ENCODE results near the gene ELK4.

The ELK4 gene

DNA sequence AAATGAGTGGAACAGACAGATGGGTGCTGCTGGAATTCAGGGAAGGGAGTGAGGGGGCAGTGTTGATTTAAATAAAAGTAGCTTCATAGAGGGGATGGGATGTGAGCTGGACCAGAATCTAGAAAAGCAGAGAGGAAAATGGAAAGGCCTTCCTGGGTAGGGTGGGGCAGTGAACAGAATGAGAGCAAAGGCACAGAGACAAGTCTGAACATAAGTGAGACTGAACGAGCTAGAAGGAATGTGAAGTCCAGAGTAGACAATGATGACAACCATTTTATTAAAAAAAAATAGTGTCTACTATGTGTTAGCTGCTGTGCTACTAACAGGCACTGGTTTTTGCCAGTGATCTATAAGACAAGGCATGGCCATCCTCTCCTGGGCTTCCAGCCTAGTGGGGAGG, 36.0 kb downstream of the ELK4 start:
- no peak for DNase-seq (ENCODE audit: low spot score)

DNA sequence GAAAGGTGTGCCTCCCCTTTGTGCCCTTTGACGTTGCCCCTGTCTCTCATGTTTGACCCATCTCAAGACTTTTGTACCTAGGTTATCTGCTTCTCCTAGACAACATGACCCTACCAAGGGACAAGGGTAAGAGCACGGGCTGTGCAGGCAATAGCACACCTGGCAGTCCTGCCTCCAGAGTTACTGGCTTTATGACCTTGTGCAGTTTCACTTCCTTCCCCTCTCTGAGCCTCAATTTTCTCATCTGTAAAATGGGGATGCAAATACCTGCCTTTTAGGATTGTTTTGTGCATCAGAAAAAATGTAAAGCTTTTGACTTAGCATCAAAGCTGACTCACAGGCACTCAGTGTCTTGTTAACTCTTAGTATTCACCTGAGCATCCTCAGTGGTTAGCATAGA, 36.4 kb downstream of the ELK4 start:
- no peak for DNase-seq (ENCODE audit: low spot score)

- DNase-seq (ENCODE audit: low spot score) = no peak
Measured at GRCh38 chr1:205594846-205595245, 37.0 kb downstream of the ELK4 start.

DNA sequence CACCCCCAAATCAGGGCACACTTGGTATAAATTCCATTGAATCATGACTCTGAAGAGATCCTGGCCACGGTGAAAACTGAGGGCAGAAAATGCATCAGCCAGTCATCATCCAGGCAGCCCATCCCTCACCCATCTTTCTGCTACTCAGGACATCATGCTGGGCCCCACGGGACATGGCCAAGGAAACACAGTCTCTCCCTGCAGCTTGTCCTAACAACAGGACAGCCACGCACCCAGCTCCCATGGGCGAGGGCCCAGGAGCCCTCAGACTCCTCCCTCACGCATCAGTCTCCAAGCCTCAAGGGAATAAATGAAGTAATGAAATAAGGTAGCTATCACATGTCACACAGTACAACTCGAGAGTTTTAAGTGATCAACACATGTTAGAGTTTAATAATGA, 37.8 kb downstream of the ELK4 start:
- no peak for DNase-seq (ENCODE audit: low spot score)

- DNase-seq (ENCODE audit: low spot score) = no peak
Measured at GRCh38 chr1:205593532-205593931, 38.3 kb downstream of the ELK4 start.

DNA sequence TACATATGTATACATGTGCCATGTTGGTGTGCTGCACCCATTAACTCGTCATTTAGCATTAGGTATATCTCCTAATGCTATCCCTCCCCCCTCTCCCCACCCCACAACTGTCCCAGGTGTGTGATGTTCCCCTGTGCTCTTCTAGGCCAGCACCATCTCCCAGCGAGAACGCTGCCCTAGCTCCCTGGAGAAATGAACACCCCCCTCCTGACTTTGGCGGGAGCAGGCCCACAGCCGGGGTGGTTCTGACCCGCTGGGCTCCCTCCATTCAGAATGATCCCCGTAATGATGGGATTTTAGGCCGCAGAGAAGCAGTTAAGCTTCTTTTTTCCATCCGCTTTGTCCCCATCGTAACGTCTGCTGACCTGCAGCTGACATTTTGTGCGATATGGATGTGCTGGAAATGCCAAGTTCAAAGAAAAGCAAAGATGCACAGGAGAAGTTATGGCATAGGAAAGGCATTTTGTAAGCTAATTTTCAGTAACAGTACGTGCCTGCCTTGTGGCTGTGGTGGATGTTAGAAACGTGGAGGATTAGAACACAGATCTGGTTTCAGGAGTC, 39.3 kb downstream of the ELK4 start:
- DNase-seq (ENCODE audit: low spot score) = no peak

DNA sequence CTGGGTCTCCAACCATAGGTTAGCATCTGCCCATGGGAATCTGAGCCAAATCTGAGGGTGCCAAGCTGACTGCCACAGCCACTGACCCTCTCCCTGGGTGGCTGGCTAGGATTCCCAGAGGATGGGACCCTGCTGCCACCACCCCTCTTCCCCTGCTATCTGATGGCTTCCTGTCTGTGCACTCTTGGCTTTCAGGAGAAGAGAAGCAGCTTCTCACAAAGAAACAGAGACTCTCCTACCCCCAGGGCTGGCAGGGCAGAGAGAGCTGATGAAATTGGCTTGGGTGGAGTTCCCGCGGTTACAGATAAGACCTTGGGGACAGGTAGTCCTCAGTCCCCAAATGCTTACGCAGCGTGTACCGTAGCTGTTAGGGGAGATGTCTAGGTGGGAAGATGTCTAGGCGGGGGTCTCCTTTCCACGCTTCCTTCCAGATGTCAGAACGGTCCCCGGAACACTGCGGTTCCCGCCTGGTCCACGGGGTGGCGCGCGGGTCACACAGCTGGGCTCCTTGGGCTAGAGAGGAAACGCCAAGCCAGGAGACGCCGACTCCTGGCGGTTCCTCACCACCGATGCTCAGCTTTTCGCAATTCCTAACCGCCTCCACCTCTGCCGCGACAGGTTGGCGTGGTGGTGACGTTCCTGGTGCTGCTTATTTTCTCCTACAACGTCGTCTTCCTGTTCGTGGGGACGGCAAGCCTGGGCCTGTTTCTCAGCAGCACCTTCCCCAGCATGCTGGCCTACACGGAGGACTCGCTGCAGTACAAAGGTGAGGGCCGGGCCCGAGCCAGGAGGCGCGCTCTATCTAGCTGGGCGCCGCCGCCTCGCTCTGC, 40.1 kb downstream of the ELK4 start:
- DNase-seq (ENCODE audit: low spot score) = peak; percentile 93

DNA sequence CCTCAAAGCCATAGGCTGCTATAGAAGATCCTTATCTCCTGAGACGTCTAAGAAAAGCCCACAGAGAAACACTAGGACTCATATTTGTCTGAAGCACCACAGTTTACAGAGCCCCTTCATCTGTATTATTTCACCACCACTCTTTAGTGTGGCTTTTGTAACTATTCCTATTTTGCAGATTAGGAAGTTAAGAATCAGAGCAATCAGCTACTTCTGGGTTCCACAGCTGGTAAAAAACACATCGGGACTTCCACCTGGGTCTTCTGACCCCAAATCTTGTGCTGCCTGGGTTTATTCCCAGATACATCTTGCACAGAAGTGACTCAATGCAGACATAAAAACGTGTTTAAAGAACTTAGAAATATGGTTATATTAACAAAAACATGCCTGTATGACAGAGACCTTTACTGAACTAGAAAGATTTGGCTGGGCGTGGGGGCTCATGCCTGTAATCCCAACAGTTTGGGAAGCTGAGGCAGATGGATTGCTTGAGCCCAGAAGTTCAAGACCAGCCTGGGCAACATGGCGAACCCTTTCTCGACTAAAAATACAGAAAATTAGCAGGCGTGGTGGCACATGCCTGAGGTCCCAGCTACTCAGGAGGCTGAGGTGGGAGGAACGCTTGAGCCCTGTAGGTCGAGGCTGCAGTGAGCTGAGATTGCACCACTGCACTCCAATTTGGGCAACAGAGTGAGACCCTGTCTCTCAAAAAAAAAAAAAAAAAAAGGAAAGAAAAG, 40.9 kb downstream of the ELK4 start:
- DNase-seq (ENCODE audit: low spot score) = no peak

DNA sequence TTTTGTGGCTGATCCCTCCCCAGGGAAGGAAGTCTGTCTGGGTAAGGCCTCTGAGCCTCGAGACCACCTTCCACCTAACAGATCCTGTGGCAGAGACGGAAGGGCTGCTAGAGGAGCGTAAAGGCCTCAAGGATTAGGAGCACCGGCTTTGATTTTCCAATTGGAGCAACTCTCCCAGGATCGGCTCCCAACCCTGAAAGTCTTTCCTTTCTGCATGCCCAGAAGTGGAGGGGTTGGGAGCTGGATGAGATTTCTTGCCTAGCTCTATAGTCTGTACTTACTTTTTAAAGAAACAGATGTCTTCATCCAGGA, 41.4 kb downstream of the ELK4 start:
- no peak for DNase-seq (ENCODE audit: low spot score)

DNA sequence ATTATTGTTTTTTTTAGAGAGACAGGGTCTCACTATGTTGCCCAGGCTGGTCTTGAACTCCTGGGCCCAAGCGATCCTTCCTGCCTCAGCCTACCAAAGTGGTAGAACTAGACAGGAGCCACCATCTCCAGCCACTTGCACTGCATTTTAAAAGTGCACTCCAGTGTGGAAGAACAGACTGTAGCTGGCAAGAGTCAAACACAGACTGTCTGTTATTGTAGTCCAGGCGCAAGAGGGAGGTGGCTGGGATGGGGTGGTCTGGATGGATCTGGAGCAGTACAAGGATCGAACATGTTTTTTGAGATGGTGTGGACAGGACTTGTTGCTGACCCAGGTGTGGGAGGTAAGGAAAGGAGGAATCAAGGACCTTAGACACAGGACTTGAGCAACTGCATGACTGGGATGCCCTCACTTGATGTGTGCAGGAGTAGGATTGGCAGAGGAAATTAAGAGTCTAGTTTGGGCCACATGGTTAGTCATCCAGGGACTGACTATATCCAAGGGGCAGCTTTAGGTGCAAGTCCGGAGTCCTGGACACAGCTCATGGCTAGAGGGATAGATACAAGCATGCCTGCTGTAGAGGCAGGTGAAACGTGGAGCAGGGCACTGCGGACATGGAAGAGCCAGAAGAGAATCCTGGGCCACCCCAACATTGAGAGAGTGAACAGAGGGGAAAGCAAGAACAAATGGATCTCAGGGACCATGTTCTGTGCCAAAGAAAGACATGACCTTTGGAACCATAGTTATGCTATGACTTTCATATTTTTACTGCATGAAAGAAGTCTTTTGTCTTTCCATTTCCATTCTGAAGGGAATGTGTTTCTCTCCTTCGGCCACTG, 42.0 kb downstream of the ELK4 start:
- DNase-seq (ENCODE audit: low spot score) = no peak

DNA sequence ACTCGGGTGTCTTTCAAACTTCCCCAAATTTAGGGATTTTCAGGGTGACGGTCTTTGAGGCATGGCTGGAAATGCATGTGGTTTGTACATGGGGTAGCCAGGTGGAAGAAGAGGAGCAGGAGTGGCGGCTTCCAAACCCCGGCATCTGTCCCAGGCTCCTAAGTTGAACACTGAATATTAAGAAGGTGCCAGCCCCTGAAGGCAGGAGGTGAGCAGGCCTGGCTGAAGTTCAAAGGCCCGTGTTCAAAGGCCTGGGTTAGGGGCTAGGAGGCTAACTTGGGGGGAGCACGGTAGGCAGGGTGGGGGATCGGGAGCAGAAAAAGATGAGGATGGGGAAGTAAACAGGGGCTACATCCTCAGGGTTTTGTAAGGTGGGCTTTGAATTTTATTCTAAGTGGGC, 42.8 kb downstream of the ELK4 start:
- DNase-seq (ENCODE audit: low spot score) = no peak

DNA sequence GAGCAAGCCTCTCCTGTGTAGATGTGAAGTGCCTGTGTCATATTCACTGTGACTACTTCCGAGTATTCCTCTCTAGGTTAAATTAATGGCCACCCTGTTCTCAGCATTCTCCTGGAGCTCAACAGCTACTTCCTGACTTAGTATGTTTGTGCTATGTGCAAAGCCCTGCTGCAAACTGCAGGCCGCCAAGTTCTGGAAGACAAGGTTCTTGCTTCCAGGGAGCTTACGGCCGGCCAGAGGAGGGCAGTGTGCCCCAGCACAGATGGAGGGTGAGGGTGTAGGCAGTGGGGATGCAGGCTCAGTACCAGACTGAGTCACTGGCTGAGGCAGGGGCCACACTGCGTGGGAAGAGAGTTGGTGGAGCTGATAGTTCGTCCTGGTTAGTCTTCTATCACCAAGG, 43.2 kb downstream of the ELK4 start:
- DNase-seq (ENCODE audit: low spot score) = peak; percentile 60

DNA sequence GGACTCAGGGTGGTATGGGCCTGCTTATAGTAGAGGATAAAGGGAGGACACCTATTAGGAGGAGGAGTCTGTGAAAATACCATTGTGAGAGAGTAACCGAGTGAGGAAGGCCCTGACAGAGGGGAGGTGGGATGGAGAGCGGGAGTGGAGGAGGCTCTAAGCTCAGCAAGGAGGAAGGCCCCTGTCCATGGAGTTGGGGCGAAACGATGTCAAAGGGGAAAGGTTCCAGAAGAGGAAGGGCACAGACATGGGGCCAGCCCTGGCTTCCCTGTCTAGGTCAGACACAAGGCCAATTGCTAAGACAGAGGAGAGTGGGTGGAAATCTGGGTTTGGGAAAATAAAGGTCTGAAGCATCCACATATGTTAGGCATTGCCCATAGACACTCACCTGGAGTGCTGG, 44.2 kb downstream of the ELK4 start:
- DNase-seq (ENCODE audit: low spot score) = no peak

- DNase-seq (ENCODE audit: low spot score) = no peak
Measured at GRCh38 chr1:205585835-205586785, 45.7 kb downstream of the ELK4 start.

GRCh38 chr1:205585169-205585834, 46.5 kb downstream of the ELK4 start:
- DNase-seq (ENCODE audit: low spot score) = no peak

GRCh38 chr1:205584732-205585131, 47.1 kb downstream of the ELK4 start:
- DNase-seq (ENCODE audit: low spot score) = no peak

- no peak for DNase-seq (ENCODE audit: low spot score)
Measured at GRCh38 chr1:205583461-205584130, 48.2 kb downstream of the ELK4 start.

GRCh38 chr1:205582471-205583291, 49.1 kb downstream of the ELK4 start:
- DNase-seq (ENCODE audit: low spot score) = no peak

DNA sequence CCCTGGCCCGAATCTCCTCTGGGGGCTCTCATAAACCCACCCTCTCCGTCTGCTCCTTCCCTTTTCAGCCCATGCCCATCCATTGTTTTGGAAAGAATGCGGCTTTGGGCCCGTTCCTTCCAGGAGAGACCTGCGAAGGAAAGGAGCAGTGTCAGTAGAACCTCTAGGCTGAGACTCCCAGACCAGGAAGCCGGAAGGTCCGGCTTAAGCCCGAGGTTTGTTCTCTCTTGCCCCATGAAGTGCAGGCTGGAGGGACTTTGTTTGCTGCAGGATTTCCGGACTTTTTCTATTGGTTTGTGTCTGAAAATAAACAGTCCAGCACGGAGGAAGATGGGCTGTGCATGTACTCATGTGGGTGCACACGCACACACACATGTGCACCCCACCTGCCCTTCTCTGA, 49.8 kb downstream of the ELK4 start:
- no peak for DNase-seq (ENCODE audit: low spot score)

Data from AG20443 (cell line).